ENCODE results near the gene FSTL4.

The FSTL4 gene

DNA sequence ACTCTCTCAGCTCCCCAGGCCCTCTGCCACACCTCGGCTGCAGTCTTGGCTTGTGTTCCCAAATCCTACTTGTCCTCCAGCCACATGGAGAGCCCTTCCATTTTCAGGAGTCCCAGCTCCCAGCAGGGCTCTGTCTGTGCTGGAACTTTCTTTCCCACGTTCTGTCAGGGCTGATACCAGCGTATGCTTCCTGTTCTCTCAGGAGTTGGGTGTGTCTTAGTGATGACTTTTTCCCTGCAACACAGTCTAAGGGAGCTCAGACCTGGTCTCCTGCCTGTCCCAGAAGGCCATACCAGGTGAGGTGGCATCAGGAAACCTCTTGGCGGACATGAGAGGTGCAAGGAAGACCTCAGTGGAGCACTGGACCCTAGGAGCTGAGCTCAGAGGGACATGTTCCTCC, 334.0 kb downstream of the FSTL4 start:
- DNase-seq = no peak

GRCh38 chr5:133277744-133278143, 334.6 kb downstream of the FSTL4 start:
- no peak for DNase-seq

DNA sequence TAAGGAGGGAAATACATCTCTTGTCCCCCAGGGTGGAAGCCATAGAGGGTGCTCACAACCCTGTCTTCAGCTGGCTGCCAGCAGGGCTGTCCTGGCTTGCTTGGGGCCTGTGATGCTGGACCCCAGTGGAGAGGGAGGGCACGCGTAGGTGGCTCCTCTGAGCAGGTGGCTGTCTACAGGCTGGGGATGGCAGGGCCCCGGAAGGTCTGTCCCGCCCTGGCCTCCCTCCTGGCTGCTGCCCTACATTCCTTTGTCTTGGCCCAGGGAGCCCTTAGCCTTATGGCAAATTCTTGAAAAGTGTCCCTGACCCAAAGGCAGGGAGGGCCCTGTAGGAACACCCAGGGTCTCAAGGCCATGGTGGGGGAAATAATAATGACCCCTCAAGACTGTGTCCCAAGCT, 336.2 kb downstream of the FSTL4 start:
- DNase-seq = no peak

DNA sequence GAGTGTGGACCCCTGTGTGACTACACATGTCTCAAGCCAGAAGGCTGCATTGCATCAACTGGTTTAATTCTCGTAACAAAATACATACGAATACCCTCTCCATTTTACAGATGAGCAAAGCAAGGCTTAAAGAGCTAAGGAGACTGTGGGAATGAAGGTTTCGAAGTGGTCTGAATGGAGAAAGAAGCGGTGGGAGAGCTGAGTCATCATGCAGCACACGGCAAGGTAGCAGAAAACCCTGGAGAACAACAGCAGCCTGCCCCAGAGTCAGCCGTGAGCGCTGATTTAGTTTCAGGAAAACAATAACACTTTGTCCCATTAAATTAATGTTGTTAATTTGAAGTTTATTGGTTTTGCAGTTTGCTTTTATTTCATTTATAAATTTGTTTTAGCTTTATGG, 336.7 kb downstream of the FSTL4 start:
- DNase-seq = no peak

- DNase-seq = no peak
Observed at GRCh38 chr5:133274597-133274935, 337.8 kb downstream of the FSTL4 start.

DNA sequence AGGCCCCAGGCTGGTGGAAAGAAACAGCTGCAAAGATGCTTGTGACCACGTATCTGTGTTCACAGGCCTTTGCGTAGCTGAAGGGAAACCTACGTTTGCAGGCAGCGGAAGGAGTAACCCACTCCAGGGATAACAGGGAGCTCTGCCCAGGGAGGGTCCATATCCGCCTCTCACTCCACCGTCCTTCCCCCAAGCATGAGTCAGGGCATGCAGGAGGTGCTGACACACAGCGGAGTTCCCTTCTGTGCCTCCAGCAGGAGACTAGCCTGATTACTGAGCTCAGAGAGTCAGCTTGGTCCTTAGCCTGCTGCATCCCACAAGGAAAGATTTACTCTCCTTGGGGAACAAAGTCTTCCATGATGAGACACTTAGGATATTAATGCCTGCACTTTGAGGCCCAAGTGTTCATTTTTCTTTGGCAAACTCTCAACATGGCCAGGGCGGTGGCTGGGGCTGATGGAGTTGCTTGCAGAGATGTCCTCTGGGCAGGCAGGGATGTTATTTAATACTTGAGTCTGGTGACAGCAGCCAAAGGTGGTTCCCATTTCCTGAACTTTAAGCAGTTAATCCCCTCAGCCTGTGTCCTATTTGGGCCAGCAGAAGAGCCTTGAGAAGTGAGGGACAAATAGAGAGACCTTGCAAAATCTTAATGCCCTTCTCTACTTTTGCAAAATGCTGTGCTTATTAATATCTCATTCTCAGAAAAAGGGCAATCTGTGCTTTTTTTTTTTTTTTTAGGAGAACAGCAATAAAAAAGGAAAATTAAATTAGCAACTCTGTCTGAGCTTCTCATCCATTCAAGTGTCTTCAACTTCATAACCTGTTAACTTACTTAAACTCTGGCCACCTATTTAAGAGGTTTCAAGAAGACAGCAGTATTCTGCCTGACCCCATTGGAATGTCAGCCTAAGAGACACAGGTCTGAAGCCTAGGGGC, 338.4 kb downstream of the FSTL4 start:
- DNase-seq = no peak

DNA sequence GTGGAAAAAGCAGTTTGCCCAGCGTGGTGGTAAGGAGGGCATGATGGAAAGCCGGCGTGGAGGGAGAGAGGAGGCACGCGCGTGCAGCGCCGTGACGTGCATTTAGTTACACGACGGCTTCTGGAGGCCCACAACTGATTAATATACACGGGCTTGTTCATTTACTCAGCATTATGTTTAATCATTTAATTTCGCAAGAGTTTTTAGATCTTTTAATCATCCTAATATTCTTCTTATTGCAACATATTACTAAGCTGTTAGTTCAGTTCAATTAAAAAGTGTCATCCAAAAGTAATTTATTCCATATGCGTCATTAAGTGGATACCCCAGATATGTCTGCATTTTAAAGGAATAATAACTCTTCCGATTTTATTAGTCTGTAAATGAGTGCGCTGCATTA, 340.0 kb downstream of the FSTL4 start:
- no peak for DNase-seq

DNA sequence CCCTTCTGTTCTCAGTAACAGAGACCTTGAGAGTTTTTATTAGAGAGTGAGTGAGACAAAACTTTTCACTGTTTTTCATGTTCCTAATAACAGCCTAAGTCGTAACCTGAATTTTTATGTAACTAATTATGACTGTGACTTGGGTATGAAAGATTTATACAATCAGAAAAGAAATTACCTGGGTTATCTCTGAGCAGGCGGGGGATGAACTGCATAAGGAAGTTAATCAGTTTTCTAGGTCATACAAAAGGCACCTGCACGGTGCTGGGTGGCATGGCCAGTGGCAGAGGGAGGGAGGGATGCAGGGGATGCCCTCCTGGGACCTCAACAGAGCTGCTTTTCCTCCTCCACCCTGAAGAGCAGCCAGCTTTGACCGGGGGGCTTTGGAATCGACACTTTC, 340.7 kb downstream of the FSTL4 start:
- no peak for DNase-seq

DNA sequence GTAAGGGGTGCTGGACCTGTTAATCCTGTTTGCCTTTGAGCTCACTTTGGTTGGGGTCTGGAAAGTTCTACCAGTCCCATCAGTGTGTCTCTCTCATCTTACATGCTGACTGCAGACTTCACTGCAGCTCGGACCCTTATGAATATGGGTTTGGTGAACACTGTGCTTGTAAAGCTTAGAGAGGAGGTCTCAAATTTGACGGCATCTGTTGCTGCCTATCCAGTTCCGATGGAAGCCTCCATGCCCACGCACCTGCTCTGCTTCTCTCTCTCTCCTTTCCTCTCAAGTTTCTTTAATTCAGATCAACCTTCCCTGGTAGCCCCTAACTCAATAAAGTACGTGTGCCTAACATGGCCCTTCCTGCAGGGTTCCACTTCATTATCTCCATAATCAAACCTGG, 342.6 kb downstream of the FSTL4 start:
- no peak for DNase-seq

GRCh38 chr5:133267601-133268000, 344.7 kb downstream of the FSTL4 start:
- DNase-seq = no peak

DNA sequence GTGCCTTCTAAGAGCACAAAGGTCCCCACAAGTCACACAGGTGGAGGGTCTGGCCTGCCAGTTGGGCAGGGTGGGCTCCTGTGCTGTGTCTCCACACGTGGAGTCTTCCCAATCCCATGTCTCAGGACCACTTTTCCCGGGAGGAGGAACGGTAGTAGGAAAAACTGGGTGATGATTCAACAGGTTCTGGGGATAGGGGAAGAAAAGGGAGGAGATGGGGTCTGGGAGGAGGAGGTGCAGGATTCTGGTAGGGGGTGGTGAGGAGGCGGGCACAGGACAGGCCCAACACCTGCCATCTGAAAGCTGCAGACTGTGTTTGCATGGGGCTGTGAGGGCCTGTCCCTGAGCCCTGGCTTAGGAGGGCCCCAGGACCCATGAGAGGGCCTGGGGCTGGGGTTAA, 345.4 kb downstream of the FSTL4 start:
- no peak for DNase-seq

DNA sequence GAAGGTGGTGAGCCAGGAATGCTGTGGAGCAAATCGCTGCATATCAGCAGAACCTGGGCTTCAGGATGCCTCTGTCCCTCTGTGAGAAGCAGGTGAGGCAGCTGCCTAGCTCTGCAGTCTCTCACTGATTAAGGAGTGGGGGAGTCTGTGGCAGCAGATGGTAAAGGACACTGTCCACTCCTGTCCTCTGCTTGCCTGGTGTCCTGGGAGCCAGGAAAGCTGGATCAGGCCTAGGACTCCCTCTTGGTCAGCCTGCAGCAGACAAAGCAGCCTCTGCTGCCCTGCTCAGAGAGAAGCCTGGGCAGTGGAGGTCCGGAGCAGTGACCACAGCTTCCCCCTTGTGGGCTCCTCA, 345.8 kb downstream of the FSTL4 start:
- DNase-seq = no peak

GRCh38 chr5:133265720-133266526, 346.4 kb downstream of the FSTL4 start:
- no peak for DNase-seq

DNA sequence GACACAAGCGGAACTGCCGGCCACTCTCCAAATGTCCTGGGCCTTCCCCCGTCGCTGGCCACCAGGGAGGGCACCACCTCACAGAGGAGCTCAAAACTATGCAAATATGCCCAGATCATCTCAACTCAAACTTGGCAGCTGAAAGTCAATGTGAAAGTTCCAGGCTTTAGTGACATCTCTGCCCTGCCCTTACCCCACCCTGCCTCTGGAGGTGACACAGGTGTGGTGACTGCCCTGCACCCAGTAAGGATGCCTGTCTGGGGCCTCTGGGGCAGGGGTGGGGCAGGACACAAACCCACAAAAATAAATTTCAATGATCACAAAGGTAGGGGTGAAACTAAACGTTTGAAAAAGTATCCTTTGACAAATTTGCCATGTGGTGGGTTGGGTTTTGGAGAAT, 347.1 kb downstream of the FSTL4 start:
- no peak for DNase-seq

DNA sequence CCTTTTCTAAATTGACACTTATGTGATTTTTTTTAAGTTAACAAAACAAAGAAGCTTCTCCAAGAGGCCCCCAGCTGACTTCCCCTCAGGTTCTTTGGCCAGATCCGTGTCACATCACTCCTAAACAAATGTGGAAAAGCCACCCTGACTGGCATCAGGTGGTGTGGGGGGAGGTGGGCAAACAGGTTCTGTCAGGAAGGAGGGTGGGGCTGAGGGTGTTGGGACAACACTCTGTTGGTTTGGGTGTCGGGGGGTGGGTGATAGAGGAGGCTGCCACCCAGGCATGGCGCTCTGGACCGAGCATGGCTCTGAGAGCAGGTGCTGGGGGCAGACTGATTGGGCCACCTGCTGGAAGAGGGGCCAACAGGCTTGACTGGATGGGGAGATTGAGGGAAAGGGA, 349.7 kb downstream of the FSTL4 start:
- DNase-seq = no peak

DNA sequence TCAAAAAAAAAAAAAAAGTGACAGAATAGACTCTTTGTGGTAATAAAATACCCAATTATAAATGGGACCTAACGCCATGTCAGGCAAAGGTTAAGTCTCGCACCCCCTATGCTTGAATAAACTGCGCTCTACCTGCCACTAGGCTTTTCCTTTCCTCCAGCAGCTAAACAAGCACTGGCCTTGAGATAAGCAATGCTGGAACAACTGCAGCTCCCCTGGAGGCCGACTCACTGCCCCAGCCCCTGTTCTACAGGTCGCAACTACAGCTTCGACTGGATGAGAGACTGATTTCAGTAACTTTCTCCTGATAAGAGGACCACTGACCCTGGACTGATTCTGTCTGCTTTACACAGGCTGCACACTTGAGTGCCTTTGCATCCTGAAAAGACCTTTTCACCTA, 350.3 kb downstream of the FSTL4 start:
- DNase-seq = no peak

DNA sequence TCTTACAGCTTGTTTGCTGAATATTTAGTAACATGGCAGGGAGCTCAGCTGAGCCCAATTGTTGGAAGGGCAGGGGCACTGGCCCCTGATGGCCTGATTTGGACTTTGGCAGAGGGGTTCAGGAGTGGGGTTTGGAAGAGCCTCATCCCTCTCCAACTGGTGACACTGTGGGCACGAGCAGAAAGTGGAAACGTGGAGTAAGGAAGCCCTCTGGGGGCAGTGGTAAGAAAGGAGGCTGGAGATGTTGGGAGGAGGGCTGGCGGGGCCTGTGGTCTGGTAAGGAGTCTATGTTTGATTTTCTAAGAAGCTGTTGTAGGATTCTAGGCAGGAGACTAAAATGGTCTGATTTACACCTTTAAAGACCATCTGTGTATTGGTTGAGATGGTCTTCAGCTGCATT, 351.6 kb downstream of the FSTL4 start:
- DNase-seq = no peak

DNA sequence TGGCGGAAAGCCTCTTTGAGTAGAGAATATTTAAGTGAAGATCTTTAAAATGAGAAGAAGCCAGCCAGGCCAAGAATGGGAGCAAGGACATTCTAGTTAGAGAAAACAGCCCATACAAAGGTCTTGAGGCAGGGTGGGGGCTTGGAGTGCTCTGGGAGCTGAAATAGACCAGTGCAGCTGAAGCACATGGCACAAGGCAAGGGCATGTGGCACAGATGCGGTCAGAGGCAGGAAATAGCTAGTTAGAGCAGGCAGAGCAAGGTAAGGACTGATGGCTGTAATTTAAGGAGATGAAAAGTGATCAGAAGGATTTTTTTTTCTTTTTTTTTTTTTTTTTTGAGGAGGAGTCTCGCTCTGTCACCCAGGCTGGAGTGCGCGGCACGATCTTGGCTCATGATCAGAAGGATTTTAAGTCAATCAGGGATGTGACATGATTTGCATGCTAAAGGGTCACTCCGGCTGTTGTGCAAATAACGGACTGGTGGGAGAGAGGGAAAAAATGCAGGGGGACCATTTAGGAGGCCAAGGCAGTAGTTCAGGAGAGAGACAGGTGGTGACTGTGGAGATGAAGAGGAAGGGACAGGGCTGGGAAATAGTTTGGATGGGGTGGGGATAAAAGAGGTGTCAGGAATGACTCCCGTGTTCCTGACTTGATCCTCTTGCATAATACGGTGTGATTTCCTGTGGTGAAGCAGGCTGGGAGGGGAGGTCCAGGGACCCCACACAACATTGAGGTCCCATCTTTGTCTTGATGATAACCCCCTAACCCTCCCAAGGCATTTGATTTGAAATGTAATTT, 352.9 kb downstream of the FSTL4 start:
- DNase-seq = no peak

GRCh38 chr5:133257977-133258376, 354.4 kb downstream of the FSTL4 start:
- no peak for DNase-seq

GRCh38 chr5:133256276-133256675, 356.1 kb downstream of the FSTL4 start:
- no peak for DNase-seq

GRCh38 chr5:133254803-133255202, 357.5 kb downstream of the FSTL4 start:
- no peak for DNase-seq

DNA sequence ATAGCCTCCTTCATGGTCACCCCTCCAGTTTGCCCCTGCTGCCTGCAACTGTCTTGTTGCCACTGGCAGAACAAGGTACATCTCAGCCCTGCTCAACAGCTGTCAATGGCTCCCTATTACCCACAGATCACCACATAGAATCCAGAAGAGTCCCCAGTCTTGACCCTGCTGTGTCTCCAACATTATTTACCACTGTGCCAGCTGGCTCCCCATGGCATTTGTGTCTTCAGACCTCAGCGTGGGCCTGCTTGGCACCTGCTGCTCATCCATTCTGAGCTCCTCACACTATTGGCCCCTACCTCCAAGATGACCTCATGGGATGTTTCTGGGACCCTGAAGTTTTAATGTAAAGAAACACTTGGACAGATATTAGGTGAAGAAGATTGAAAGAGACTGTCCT, 358.7 kb downstream of the FSTL4 start:
- DNase-seq = no peak

- DNase-seq = no peak
Observed at GRCh38 chr5:133253070-133253469, 359.3 kb downstream of the FSTL4 start.

- no peak for DNase-seq
Observed at GRCh38 chr5:133252133-133252480, 360.2 kb downstream of the FSTL4 start.
